Pulmonary artery endothelial cell (primary cell): Measurements from ENCODE around the gene SLC16A3. TPM values are rescaled to one million over a fixed set of nuclear protein-coding genes. Genes with fewer than 3 reads are reported as not detected.

Experiments used
- DNase-seq: peaks from one replicate; pipeline ENCODE4 v3.0.0-alpha.2; 2011; ENCODE audit warnings: low read depth, low spot score
- total RNA-seq: library from RNA; depleted of rRNA; stranded (reverse); fragments of >200 nt; gene quantifications from 2 replicates; pipeline ENCODE4 v1.2.3, GENCODE V29; 2014

Gene SLC16A3
- total RNA-seq, 1 donor from 2014 or later = 101 TPM

DNA sequence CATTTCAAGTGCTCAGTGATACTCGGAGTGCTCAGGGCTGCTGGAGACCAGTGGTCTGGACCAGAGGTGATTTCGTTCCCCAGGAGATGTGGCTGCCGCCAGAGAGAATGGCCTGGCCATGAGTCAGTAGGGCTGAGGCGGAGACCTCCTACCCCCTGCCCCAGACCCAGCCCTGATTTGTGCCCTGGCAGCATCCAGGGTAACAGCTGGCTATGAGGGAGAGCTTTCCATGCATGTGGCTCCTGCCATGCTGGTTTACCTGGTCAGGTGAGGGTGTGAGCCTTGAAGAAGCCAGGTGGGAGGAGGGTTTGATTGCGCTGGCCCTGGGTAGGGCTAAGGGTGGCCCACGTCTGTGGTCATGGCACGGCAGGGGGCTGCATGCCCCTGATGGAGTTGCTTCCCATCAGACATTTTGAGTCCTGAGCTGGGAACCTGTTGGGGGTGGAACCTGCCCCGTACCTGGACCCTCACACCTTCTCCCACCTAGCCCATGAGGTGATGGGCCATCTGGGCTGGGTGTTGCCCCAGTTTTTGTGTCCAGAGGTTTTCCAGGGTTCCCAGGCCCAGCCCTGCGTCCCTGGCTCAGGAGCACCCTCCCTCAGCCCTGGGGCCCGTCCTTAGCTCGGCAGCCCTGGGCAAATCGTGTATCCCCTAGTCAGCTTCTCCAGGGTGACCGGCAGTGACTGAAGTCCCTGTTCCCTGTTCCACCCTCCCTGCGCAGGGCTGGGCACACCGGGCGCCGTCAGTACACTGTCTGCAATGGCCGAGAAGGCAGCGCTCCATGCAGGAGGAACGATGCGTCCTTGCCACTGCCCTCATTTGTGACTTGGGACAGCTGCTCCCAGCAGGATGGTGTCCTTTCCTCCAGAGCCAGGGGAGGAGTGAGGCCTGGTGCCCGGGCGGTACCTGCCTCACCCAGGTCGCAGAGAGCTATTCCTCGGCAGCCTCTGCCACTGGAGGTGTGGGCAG lies 53.7 kb downstream of the SLC16A3 start:
- no peak for DNase-seq

DNA sequence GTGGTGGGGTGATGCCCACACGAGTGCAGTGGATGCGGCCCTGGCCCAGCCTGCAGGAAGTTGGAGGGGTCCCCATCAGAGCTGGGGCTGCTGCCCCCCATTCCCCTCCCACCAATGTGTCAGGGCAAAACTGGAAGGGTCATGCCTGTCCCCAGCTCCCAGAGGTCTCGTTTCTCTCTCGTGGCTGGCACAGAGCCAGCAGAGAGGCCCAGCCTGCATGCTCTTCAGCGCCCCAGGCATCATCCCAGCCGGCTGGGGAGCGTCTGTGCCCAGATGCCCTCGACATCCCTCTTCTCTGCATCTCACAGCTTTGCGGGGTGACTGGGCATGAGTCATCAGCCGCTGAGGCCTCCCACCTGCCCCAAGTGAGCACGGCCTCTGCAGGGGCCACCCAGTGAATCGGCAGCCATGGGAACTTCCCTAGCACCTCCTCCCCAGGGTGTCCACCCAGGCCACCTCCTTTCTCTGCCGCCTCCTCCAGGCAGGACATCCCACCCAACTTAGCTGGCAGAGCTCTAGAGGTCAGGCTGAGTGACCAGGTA lies 54.4 kb downstream of the SLC16A3 start:
- no peak for DNase-seq

DNA sequence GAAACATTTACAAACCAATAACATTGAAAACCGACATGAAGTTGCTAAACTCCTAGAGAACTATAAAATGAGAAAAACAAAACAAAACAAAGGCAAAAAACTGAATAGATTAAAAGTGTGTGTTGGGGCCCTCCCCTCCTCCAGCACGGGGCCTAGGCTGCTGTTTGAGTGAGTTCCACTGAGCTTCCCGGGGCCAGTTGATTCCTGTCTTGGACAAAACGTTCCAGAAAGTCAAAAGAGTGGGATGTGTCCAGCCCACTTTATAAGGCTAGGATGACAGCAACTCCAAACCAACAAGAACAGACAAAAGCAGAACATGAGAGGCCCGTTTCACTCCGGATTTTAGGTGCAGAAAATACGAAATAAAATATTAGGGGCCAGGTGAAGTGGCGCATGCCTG lies 56.3 kb downstream of the SLC16A3 start:
- DNase-seq = no peak

DNA sequence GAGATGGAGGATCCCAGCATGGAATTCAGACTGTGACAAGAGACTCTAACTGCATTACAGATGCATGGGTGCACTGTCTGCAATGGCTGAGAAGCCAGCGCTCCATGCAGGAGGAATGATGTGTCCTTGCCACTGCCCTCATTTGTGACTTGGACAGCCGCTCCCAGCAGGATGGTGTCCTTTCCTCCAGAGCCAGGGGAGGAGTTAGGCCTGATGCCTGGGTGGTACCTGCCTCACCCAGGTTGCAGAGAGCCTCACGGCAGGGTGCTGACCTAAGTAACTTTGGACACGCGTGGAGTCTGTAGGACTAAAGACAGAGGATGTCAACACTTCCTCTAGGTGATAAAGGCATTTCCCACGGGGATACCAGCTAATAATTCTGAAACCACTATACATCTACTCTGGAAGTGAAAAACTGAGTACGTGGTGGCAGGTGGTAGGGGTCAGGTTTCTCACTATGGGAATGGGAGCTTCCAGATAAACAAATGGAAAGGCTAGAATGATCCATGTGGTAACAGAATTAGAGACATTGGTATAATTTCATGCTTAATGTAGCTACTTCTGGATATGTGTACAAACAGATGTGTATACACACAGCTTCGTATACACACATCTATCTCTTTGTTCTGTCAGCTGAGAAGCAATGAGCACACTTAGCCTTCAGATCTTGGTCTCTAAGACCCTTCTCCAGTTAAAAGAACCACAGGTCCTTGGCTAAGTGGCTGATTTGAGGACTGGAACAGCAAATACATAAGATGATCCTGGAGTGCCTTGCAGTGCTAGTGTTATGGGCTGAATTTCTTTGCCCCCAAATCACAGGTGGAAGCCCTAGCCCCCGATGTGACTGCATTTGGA lies 58.4 kb downstream of the SLC16A3 start:
- no peak for DNase-seq

DNA sequence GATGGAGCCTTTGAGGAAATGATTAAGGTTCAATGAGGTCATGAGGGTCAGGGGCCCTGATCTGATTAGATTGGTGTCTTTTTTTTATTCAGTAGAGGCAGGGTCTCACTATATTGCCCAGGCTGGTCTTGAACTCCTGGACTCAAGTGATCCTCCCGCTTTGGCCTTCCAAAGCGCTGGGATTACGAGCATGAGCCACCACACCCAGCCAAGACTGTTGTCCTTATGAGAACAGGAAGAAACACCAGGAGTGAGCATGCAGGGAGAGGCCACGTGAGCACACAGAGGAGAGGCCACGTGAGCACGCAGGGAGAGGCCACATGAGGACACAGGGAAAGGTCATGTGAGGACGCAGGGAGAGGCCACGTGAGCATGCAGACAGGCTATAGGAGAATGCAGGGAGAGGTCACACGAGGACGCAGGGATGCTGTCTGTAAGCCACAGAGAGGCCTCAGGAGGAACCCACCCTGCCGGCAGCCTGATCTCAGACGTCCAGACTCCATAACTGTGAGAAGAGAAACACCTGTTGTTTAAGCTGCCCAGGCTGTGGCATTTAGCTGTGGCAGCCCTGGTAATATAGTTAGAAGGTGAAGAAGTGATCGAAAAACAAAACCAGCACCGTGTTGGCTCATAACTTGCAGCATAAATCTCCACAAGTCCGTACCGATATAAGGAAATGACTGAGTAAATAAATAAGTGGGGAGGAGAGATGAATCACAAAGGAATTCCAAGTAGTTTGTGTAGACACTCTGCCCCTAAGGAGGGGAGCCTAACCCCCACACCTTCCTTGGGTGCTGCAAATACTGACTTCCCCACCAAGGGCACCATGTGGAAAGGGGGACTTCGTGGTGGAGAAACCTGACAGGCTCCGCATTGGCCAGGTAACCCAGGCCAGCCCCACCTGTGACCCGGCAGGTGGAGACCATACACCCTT lies 59.3 kb downstream of the SLC16A3 start:
- DNase-seq = no peak

Other genes starting within 250 kb of the SLC16A3 start
- 39.0 and 40.9 TPM in 2 replicates for gene CENPX, start 206.2 kb upstream of the SLC16A3 start, total RNA-seq
- 20.2 and 30.5 TPM in 2 replicates for gene LRRC45, start 205.7 kb upstream of the SLC16A3 start, total RNA-seq
- 16.9 and 45.4 TPM in 2 replicates for gene RAC3, start 197.4 kb upstream of the SLC16A3 start, total RNA-seq
- gene DCXR, start 191.3 kb upstream of the SLC16A3 start, total RNA-seq = 51.8 and 56.6 TPM in 2 replicates
- 25.7 and 29.9 TPM in 2 replicates for gene RFNG, start 177.2 kb upstream of the SLC16A3 start, total RNA-seq
- gene GPS1, start 177.1 kb upstream of the SLC16A3 start, total RNA-seq = 110 and 118 TPM in 2 replicates
- 66.1 and 84.1 TPM in 2 replicates for gene DUS1L, start 163.2 kb upstream of the SLC16A3 start, total RNA-seq
- 98.9 and 106 TPM in 2 replicates for gene FASN, start 130.8 kb upstream of the SLC16A3 start, total RNA-seq
- 6.9 and 9.3 TPM in 2 replicates for gene CCDC57, start 16.2 kb upstream of the SLC16A3 start, total RNA-seq
- gene CSNK1D, start 44.7 kb downstream of the SLC16A3 start, total RNA-seq = 58.5 and 58.9 TPM in 2 replicates
- not detected in 2 replicates for gene CD7, start 88.6 kb downstream of the SLC16A3 start, total RNA-seq
- gene SECTM1, start 104.7 kb downstream of the SLC16A3 start, total RNA-seq = 2.0 and 4.4 TPM in 2 replicates
- gene TEX19, start 130.2 kb downstream of the SLC16A3 start, total RNA-seq = 0.11 TPM in 1 of 2 replicates, not detected in the other
- not detected in 2 replicates for gene UTS2R, start 142.7 kb downstream of the SLC16A3 start, total RNA-seq
- 9.6 and 11.3 TPM in 2 replicates for gene HEXD, start 189.3 kb downstream of the SLC16A3 start, total RNA-seq
- 32.4 and 36.7 TPM in 2 replicates for gene OGFOD3, start 189.5 kb downstream of the SLC16A3 start, total RNA-seq
- gene CYBC1, start 221.7 kb downstream of the SLC16A3 start, total RNA-seq = 44.8 and 52.4 TPM in 2 replicates
- gene NARF, start 229.7 kb downstream of the SLC16A3 start, total RNA-seq = 43.7 and 51.4 TPM in 2 replicates